GM23338 (cell line): ENCODE measurements around the gene OASL.

Experiments used
- CREB1 ChIP-seq: fragments of 250-450 bp; sonication (Bioruptor Pico); IDR thresholded peaks from 2 replicates; pipeline ENCODE4 v1.5.0; 2020; ENCODE audit warnings: low read depth, mild to moderate bottlenecking, moderate library complexity
- CTCF ChIP-seq, 2 experiments: fragments of 200-600 bp in 1 of 2; sonication (generic) in 1 of 2; conservative IDR thresholded peaks; 2 replicates each; pipeline versions ENCODE4 v1.5.1 to v1.6.1; 2016 to 2017; ENCODE audit warnings: antibody characterized with exemption in 2 of 2, low read depth in 2 of 2, mild to moderate bottlenecking in 2 of 2, moderate library complexity in 1 of 2
- ETS1 ChIP-seq: IDR thresholded peaks from 2 replicates; pipeline ENCODE4 v1.6.1; 2016; ENCODE audit warnings: antibody characterized with exemption
- EZH2 ChIP-seq: fragments of 200-600 bp; sonication (generic); IDR thresholded peaks from one replicate; pipeline ENCODE4 v1.8.0; 2017; ENCODE audit warnings: antibody characterized with exemption, mild to moderate bottlenecking, low read depth; ENCODE audit not compliant: unreplicated experiment
- EZH2phosphoT487 ChIP-seq: fragments of 200-600 bp; sonication (generic); IDR thresholded peaks from one replicate; pipeline ENCODE4 v1.8.1; 2018; ENCODE audit warnings: antibody characterized with exemption; ENCODE audit not compliant: unreplicated experiment
- JUNB ChIP-seq: IDR thresholded peaks from one replicate; pipeline ENCODE4 v1.6.1; 2016; ENCODE audit warnings: antibody characterized with exemption; ENCODE audit not compliant: unreplicated experiment
- NANOG ChIP-seq: IDR thresholded peaks from 2 replicates; pipeline ENCODE4 v1.6.1; 2016; ENCODE audit warnings: antibody characterized with exemption, borderline replicate concordance
- POLR2AphosphoS5 ChIP-seq: IDR thresholded peaks from 2 replicates; pipeline ENCODE4 v1.6.1; 2016; ENCODE audit warnings: antibody characterized with exemption, low read depth
- STAT1 ChIP-seq: IDR thresholded peaks from one replicate; pipeline ENCODE4 v1.6.1; 2016; ENCODE audit warnings: antibody characterized with exemption; ENCODE audit not compliant: unreplicated experiment
- TF ChIP-seq, protein P1 (sequence below): IDR thresholded peaks from one replicate; pipeline ENCODE4 v1.6.1; 2018; ENCODE audit warnings: antibody characterized with exemption; ENCODE audit not compliant: unreplicated experiment

- TF ChIP-seq CTCF (conservative IDR thresholded peaks at IDR 0.05; ENCODE audit: low read depth in 2 of 2): no peak
- no peak for TF ChIP-seq POLR2AphosphoS5
- no peak for TF ChIP-seq EZH2
- TF ChIP-seq JUNB: no peak
- TF ChIP-seq, protein P1, sequence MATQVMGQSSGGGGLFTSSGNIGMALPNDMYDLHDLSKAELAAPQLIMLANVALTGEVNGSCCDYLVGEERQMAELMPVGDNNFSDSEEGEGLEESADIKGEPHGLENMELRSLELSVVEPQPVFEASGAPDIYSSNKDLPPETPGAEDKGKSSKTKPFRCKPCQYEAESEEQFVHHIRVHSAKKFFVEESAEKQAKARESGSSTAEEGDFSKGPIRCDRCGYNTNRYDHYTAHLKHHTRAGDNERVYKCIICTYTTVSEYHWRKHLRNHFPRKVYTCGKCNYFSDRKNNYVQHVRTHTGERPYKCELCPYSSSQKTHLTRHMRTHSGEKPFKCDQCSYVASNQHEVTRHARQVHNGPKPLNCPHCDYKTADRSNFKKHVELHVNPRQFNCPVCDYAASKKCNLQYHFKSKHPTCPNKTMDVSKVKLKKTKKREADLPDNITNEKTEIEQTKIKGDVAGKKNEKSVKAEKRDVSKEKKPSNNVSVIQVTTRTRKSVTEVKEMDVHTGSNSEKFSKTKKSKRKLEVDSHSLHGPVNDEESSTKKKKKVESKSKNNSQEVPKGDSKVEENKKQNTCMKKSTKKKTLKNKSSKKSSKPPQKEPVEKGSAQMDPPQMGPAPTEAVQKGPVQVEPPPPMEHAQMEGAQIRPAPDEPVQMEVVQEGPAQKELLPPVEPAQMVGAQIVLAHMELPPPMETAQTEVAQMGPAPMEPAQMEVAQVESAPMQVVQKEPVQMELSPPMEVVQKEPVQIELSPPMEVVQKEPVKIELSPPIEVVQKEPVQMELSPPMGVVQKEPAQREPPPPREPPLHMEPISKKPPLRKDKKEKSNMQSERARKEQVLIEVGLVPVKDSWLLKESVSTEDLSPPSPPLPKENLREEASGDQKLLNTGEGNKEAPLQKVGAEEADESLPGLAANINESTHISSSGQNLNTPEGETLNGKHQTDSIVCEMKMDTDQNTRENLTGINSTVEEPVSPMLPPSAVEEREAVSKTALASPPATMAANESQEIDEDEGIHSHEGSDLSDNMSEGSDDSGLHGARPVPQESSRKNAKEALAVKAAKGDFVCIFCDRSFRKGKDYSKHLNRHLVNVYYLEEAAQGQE: no peak
- no peak for TF ChIP-seq EZH2phosphoT487
- no peak for TF ChIP-seq CREB1 (CRISPR knock-in tag)
- no peak for TF ChIP-seq NANOG
- no peak for TF ChIP-seq ETS1
- TF ChIP-seq STAT1: no peak
Measured at GRCh38 chr12:121043067-121043466, 4.0 kb upstream of the OASL start.
